GM19351 (cell line): ENCODE data around the gene KIF18A.
A peak's percentile ranks its signal among the peaks of the same experiment; 100 is the strongest.
"Not testable (repeated sequence)": the region's sequence is repeated elsewhere in the genome, so short reads cannot be mapped to it uniquely, and the experiment has no call there.

ENCODE experiments used
- ATAC-seq: cut with Tn5 transposase; IDR thresholded peaks from one replicate; pipeline ENCODE4 v1.9.1; 2021; ENCODE audit warnings: mild to moderate bottlenecking, moderate library complexity; ENCODE audit not compliant: unreplicated experiment

Gene KIF18A

DNA sequence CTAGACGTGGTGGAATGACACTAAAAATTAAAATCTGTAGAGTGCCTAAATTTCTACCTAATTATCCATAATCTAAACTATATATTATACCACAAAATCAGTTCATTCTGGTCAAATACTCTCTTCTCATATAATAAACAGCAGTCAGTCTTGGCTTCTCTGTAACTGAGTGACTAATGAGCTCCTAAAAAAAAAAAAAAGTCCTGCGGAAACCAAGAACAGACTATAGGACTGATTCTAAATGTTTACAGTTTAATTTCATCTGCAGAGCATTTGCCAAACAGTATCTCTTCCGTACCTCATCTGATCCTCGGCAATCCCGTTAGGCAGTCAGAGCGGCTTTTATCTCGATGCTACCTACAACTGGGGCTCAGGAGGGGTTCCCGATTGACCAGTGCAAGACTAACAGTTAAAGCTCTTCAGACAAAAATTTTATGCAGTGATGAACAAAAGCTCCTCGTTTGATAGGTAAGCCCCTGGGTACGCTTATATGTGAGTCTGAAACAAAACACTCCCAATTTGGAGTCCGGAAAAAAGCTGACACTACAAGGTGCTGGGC lies 686 bp downstream of the KIF18A start:
- ATAC-seq: peak; percentile 2

- no peak for ATAC-seq
These were observed 1.5 kb downstream of the KIF18A start for GRCh38 chr11:28106353-28107043.

GRCh38 chr11:28105869-28106268 lies 2.1 kb downstream of the KIF18A start:
- no peak for ATAC-seq

DNA sequence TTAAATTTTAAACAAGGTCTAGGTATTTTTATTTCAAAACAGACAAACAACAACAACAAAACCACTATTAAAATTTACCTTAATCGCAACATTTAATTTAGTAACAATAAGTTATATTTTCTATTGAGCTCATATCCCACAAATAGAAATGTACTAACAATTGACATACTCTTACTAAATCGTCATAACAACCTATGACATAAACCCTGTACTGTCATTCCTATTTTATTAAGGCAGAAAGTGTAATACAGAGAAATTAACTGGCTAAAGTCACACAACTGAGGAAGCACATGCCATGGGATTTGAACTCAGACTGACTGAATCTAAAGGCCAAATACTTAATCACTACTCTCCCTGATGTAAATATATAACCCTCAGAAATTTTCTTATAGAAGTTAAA lies 3.0 kb downstream of the KIF18A start:
- no peak for ATAC-seq

- no peak for ATAC-seq
These were observed 3.5 kb downstream of the KIF18A start for GRCh38 chr11:28104425-28104824.

- ATAC-seq: not testable (repeated sequence)
These were observed 5.7 kb downstream of the KIF18A start for GRCh38 chr11:28102300-28102699.

DNA sequence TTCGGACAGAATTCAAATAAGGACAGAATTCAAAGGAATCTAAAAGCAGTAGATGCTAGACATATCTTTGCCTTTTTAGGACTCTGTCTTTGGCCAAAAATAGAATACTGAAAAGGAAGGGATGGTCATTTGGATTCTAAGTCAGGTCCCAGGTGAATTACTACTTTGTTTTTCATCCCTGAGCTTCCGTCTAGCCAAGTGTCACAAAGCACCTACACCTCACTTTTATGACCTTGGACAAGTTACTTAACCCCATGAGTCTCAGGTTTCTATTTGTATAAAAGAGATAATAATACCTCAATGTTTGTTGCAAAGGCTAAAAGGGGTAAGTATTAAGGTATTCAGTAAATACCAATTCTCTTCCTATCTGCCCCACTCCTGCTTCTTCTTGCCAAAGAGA lies 7.3 kb downstream of the KIF18A start:
- no peak for ATAC-seq

- ATAC-seq: no peak
These were observed 8.2 kb downstream of the KIF18A start for GRCh38 chr11:28099715-28100114.

DNA sequence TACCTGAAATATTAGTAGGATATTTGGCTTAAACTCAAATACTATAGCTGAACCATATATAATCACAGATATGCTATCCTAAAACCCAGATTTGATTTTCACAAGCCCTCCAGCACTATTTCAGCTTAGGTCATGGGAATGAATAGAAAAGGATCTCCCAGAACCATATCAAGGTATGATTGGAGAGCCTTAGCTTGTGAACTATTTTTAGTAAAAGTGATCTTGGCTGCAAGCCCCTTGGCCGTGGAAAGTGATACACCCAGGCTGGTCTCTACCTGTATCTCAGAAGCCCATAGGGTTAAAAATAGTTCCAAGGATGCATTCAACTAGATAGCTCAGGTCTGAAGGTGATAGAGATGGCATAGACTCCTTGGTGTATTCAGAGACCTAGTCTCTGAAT lies 9.7 kb downstream of the KIF18A start:
- no peak for ATAC-seq

- no peak for ATAC-seq
These were observed 15.2 kb downstream of the KIF18A start for GRCh38 chr11:28092786-28093185.

DNA sequence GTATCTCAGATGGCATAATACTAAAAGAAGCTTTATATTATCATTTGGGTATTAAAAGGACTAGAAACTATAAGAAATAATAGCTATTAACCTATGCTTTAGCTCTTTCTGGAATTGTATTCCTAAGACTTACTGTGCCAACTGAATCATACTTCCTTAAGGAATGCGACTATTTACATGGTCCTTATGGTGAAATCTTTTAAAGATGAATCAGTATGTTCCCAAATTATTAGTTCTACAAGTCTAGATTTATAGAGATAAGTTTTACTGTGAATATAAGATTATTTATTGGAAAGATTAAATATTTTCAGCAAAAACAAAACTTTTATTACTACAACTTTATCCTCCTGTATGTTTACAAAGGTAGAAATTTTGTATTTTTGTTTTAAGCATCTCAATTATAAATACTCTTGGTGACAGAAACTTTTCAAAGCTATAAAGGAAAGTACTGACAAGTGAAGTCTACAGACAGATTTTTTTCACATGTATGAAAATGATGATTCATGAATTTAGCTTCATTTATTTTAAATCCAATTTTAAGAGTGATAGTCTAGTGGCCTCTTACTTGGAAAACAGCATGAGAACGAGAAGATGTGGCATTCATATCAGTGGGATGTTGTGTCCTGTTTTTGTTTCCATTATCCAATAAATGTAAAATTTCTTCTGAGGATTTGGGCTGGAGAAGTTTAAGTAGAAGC lies 17.8 kb downstream of the KIF18A start:
- ATAC-seq: no peak

GRCh38 chr11:28089378-28089777 lies 18.6 kb downstream of the KIF18A start:
- ATAC-seq: no peak

- ATAC-seq: not testable (repeated sequence)
These were observed 20.3 kb downstream of the KIF18A start for GRCh38 chr11:28087693-28088092.

DNA sequence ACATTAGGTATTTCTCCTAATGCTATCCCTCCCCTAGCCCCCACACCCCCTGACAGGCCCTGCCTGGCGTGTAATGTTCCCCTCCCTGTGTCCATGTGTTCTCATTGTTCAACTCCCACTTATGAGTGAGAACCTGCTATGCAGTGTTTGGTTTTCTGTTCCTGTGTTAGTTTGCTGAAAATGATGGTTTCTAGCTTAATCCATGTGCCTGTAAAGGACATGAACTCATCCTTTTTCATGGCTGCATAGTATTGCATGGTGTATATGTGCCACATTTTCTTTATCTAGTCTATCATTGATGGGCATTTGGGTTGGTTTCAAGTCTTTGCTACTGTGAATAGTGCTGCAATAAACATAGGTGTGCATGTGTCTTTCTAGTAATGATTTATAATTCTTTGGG lies 20.8 kb downstream of the KIF18A start:
- ATAC-seq: not testable (repeated sequence)

GRCh38 chr11:28086569-28086968 lies 21.4 kb downstream of the KIF18A start:
- ATAC-seq: no peak

DNA sequence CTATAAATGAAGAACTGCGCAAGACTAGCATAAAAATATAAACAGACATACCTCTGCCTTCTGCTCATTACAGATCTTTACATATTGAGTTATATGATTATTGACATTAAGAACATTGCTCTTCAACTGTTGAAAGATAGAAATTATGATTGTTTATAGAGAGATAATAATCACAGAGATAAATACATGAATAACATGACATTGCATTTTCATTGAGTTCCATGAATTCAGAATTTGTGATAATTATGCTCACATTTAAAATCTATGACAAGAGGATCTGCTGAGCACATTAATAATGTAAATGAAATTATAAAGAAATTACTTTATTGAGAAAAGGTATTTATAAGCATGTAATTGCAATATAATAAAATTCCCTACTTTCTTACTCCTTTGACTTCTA lies 24.8 kb downstream of the KIF18A start:
- ATAC-seq: no peak

DNA sequence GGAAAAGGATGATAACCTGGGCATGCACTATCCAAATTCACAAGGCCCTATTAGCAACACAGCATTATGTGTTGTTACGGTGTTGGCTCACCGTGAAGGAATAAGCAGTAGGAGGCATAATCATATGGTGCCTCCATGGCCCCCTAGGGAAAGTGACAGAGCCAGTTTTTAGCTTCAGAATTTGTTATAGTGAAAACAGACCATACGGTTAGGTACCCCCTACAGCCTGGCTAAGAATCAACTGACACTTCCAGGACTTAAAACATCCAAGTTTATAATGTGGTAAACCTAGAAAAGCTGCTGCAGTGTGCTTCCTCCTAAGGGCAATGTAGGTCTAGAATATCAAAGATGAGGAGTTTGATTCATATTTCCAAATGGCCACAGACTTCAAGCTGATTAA lies 30.4 kb downstream of the KIF18A start:
- ATAC-seq: no peak

- no peak for ATAC-seq
These were observed 35.6 kb downstream of the KIF18A start for GRCh38 chr11:28072321-28072720.

- no peak for ATAC-seq
These were observed 36.7 kb downstream of the KIF18A start for GRCh38 chr11:28071305-28071704.

DNA sequence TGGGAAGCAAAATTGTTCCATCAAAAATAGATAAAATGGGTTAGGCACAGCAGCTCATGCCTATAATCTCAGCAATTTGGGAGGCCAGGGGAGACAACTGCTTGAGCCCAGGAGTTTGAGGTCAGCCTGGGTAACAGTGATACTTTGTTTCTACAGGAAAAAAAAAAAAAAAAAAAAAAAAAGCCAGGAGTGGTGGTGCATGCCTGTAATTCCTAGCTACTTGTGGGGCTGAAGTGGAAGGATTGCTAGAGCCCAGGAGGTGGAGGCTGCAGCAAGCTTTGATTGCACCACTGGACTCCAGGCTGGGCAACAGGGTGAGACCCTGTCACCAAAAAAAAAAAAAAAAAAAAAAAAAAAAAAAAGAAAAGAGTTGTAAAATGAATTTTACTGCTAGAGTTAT lies 49.6 kb downstream of the KIF18A start:
- ATAC-seq: no peak

DNA sequence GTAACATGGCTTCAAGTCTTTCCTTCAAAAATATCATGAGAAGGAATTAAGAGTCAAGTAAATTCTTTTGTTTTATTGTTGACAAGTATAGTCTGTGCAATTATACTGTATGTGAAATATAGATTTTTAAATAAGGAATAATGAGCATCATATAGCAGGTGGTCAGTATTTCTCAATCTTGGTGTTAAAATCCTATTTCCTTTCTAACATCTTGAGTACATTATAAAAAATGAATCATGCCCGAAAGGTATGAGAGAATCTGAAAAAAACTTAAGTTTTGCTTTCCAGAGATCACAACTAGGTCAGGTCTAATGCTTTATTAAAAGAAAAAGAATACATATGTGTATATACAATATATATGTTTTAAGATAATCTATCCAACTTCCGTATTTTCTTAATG lies 53.1 kb downstream of the KIF18A start:
- ATAC-seq: no peak
